ENCODE measurements around the gene HS3ST5.

Gene HS3ST5

DNA sequence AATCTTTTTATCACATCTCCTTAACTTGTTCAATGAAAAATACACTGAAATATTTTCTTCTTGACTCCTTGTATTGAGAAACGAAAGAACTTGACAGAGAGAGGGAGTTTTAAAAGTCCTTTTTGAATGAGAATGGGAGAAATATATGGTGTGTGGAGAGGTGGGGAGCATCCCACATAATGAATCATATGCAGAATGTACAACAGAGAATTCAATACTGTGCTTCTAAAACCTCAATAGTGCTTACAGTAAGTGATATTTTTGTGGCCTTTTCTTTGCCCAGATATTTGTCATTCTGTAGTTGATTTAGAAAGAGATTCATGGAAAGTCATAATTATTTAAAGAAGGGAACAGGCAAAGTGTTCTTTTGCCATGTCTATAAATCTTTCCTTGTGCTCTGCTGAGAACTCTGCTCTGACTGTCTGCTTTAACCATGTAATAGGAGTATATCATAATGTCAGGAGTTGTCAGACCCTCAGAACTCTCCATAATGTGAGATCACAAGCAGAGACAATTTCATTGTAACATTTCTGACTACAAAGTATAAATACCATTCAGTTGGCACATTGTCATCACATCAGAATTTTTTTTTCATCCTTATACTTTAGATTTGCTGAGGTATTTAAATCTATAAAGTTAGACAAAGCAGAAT, 32.8 kb upstream of the HS3ST5 start:
- no peak overlapping the region for H3K4me3 ChIP-seq (replicated peaks; ENCODE audit: low read depth, low read length)
- TF ChIP-seq, protein P1, sequence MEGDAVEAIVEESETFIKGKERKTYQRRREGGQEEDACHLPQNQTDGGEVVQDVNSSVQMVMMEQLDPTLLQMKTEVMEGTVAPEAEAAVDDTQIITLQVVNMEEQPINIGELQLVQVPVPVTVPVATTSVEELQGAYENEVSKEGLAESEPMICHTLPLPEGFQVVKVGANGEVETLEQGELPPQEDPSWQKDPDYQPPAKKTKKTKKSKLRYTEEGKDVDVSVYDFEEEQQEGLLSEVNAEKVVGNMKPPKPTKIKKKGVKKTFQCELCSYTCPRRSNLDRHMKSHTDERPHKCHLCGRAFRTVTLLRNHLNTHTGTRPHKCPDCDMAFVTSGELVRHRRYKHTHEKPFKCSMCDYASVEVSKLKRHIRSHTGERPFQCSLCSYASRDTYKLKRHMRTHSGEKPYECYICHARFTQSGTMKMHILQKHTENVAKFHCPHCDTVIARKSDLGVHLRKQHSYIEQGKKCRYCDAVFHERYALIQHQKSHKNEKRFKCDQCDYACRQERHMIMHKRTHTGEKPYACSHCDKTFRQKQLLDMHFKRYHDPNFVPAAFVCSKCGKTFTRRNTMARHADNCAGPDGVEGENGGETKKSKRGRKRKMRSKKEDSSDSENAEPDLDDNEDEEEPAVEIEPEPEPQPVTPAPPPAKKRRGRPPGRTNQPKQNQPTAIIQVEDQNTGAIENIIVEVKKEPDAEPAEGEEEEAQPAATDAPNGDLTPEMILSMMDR (IDR thresholded peaks at IDR 0.05; ENCODE audit: low read depth, low read length, missing control alignments): no peak
- DNase-seq (ENCODE audit: extremely low read depth, low read depth): no peak

DNA sequence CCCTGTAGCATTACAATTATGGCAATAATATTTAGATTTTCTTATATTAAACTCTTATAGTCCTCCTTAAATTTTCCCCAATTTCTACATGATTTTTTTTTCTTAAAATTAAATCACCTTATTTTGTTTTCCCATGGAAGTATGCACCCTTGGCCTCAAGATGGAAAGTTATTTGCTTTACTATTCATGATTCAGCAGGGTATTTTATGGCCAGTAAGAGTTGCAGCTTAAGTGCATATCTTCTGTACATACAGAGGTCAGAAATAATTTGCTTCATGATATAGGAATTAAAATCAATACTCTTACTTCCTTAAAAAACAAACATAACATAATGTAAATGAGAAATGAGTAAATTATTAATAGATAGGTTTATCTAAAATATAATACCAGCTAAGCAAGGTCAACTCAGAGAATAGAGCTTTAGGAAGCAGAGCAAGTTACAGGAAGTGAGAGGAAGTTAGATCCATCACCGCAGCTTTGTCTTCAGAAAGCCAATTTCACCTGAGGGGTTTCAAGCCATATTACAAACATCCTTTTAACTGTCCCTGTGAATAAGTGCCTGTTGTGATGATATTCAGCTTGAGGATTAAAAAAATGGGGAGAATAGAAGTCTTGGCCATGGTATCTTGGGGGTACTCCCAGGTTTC, 24.6 kb upstream of the HS3ST5 start:
- TF ChIP-seq, protein P1 (IDR thresholded peaks at IDR 0.05; ENCODE audit: low read depth, low read length, missing control alignments): no peak
- no peak for DNase-seq (ENCODE audit: extremely low read depth, low read depth)
- H3K4me3 ChIP-seq (replicated peaks; ENCODE audit: low read depth, low read length): no peak overlapping the region

DNA sequence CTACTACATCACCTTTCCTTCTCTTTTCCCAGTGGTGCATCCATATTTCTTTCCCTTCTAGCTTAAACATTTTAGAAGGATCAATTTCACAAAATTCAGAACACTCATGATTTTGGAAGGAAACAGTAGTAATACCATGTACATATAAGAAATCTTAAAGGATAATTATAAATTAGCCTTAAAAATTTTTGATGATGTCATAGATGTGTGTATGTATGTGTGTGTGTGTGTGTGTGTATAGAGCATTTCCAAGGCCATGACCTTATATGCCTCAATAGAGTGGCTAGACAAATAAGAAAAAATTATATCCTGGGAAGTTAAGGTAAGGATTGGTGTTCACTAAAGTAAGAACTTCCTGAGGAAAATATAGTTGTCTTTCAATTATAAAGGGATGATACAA, 24.1 kb upstream of the HS3ST5 start:
- no peak overlapping the region for H3K4me3 ChIP-seq (replicated peaks; ENCODE audit: low read depth, low read length)
- no peak for DNase-seq (ENCODE audit: extremely low read depth, low read depth)
- TF ChIP-seq, protein P1 (IDR thresholded peaks at IDR 0.05; ENCODE audit: low read depth, low read length, missing control alignments): no peak

DNA sequence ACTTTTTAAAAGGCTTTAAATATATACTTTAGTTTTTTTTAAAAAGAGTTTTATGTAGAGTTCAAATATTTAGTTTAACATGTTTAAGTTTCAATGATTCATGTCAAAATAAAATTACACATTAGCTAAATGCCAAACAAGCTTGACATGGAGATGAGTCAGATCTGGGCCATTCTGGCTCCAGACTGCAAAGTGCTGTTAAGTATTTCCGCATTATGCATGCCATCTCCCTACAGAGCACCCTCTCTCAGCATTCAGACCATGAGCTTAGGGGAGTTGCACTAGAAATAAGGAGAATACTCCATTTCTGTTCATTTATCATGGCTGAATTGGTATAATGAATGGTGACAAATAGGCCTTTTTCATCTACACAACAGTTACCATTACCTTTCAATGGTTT, 21.5 kb upstream of the HS3ST5 start:
- DNase-seq (ENCODE audit: extremely low read depth, low read depth): no peak
- TF ChIP-seq, protein P1 (IDR thresholded peaks at IDR 0.05; ENCODE audit: low read depth, low read length, missing control alignments): no peak

DNA sequence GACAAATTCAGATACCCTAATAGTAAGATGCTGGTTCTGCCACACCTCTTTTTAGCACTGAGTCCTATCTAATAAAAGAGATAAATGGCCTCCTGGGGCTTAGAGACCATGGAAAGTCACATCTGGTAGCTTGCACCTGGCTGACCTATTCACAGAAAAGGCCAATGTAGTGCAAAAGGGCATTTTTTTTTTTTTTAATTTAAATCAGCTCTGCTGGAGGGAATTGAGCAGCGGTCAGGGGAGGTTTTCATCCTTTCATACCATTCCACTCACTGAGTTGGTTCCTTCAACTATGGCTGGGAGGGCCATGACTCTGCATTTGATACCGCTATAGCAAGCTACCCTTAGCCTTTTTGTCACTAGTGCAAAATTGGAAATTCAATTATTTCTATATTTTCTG, 20.1 kb upstream of the HS3ST5 start:
- no peak overlapping the region for H3K4me3 ChIP-seq (replicated peaks; ENCODE audit: low read depth, low read length)

More for the DNA sequence above, 21.5 kb upstream of the HS3ST5 start:
- H3K4me3 ChIP-seq (replicated peaks; ENCODE audit: low read depth, low read length): no peak overlapping the region

DNA sequence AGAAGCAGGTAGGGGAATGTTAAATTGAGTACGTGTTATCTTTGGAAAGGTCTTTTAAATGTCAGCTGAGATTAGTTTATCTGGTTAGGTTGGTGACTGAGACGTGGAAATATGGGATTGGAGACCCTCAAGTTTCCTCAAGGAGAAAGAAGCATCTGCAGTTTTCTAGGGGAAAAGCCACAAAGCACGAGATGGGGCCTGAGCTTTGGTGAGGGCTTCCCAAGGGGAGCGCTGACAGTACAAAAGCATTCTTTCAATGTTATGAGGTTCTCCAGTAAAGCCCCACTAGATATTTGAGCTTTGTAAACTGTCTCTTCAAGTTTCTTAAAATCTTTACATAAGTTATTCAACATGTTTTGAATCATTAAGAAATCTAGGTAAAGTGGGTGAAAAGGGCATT, 19.6 kb upstream of the HS3ST5 start:
- no peak for DNase-seq (ENCODE audit: extremely low read depth, low read depth)
- H3K4me3 ChIP-seq (replicated peaks; ENCODE audit: low read depth, low read length): no peak overlapping the region
- TF ChIP-seq, protein P1 (IDR thresholded peaks at IDR 0.05; ENCODE audit: low read depth, low read length, missing control alignments): no peak

More for the DNA sequence above, 20.1 kb upstream of the HS3ST5 start:
- DNase-seq (ENCODE audit: extremely low read depth, low read depth): no peak
- TF ChIP-seq, protein P1 (IDR thresholded peaks at IDR 0.05; ENCODE audit: low read depth, low read length, missing control alignments): no peak
